ENCODE data around the gene SYTL5.

DNA sequence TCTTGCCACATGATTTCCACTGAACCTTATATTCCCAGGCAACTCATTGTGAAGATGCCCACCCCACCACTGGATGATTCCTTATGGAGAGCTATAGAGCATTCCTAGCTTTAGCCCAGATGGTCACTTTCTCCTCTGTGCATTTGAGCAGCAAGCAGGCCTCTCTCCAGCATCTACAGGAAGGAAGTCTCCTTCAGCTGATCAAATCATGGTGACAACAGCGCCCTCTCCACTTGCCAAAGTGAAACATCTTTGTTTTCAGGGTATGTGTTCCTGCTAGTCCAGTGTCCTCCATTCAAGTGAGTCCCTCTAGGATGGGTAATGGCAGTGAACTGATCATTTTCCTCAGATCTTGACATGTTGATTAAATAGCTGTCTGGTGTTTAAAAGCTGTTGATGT lies 10.9 kb upstream of the SYTL5 start:
- TF ChIP-seq EZH2 (IDR thresholded peaks at IDR 0.05; ENCODE audit: low read length, unreplicated experiment), result no peak
- TF ChIP-seq CTCF (conservative IDR thresholded peaks at IDR 0.05; ENCODE audit: low read depth, low read length), result peak; percentile 25; the same call in 1 of the 2 replicates
- TF ChIP-seq EZH2phosphoT487 (IDR thresholded peaks at IDR 0.05; ENCODE audit: borderline replicate concordance, low read length), result no peak
